CD4-positive, CD25-positive, alpha-beta regulatory T cell (primary cell): ENCODE results near the gene MYO18B. TPM values are rescaled to one million over a fixed set of nuclear protein-coding genes. Genes with fewer than 3 reads are reported as not detected.

ENCODE experiments used
- ATAC-seq, 2 donors: fragments of 150-1000 bp; cut with Tn5 transposase; one replicate each; pipeline ENCODE4 v1.10.0; 2021; ENCODE audit warnings: low read depth in 2 of 2, moderate number of reproducible peaks in 2 of 2, moderate library complexity in 1 of 2
- DNase-seq, 3 donors: peaks; one replicate each; pipeline versions ENCODE4 v3.0.0 to v3.0.0-alpha.2; 2012 to 2022; ENCODE audit warnings: mixed read lengths in 1 of 3
- H3K27ac ChIP-seq: one replicate; pipeline ENCODE4 v1.7.0; 2013; ENCODE audit warnings: mild to moderate bottlenecking, low read length; ENCODE audit not compliant: insufficient read depth, poor library complexity, severe bottlenecking
- H3K27me3 ChIP-seq: one replicate; pipeline ENCODE4 v1.7.0; 2013; ENCODE audit warnings: low read length; ENCODE audit not compliant: control insufficient read depth, insufficient read depth
- H3K36me3 ChIP-seq: one replicate; pipeline ENCODE4 v1.7.0; 2013; ENCODE audit warnings: mild to moderate bottlenecking, low read length, moderate library complexity; ENCODE audit not compliant: control insufficient read depth, insufficient read depth
- H3K4me1 ChIP-seq: 2 replicates; pipeline ENCODE4 v1.7.0; 2013; ENCODE audit warnings: mild to moderate bottlenecking, low read length; ENCODE audit not compliant: insufficient read depth, control insufficient read depth, poor library complexity, severe bottlenecking
- H3K4me3 ChIP-seq: one replicate; pipeline ENCODE4 v1.7.0; 2013; ENCODE audit warnings: low read depth, mild to moderate bottlenecking, low read length, moderate library complexity
- H3K9me3 ChIP-seq, 2 experiments: 1 replicate in 1 of 2; 2 replicates in 1 of 2; pipeline ENCODE4 v1.7.0; 2013; ENCODE audit warnings: low read length in 2 of 2, mild to moderate bottlenecking in 1 of 2, moderate library complexity in 1 of 2; ENCODE audit not compliant: control insufficient read depth in 2 of 2
- H3K27ac Mint-ChIP-seq, 3 donors: one replicate each; pipeline ENCODE4 v1.8.0; 2020 to 2022; ENCODE audit warnings: mild to moderate bottlenecking in 3 of 3, mixed read lengths in 3 of 3, moderate library complexity in 2 of 3
- H3K27me3 Mint-ChIP-seq: one replicate; pipeline ENCODE4 v1.8.0; 2022; ENCODE audit warnings: mild to moderate bottlenecking, mixed read lengths
- H3K36me3 Mint-ChIP-seq: one replicate; pipeline ENCODE4 v1.8.0; 2020; ENCODE audit warnings: mixed read lengths
- H3K4me1 Mint-ChIP-seq, 4 donors: one replicate each; pipeline ENCODE4 v1.8.0; 2020 to 2022; ENCODE audit warnings: mixed read lengths in 4 of 4, mild to moderate bottlenecking in 1 of 4
- H3K4me3 Mint-ChIP-seq, 4 donors: one replicate each; pipeline ENCODE4 v1.8.0; 2020 to 2022; ENCODE audit warnings: mild to moderate bottlenecking in 4 of 4, mixed read lengths in 4 of 4, moderate library complexity in 3 of 4
- H3K9me3 Mint-ChIP-seq, 7 donors: one replicate each; pipeline ENCODE4 v1.8.0; 2020 to 2022; ENCODE audit warnings: mixed read lengths in 7 of 7, mild to moderate bottlenecking in 3 of 7, moderate library complexity in 2 of 7
- polyA plus RNA-seq, 4 donors: library from polyadenylated mRNA; unstranded; fragments of 300-500 nt; fragmentation: Illumina TruSeq; gene quantifications; one replicate each; pipeline ENCODE4 v1.2.3, GENCODE V29; 2021
- total RNA-seq: library from RNA; stranded (reverse); gene quantifications from one replicate; pipeline ENCODE4 v1.2.3, GENCODE V29; 2022

MYO18B gene
- total and polyA plus RNA-seq, 5 donors from 2014 or later = 0.27 to 0.35 TPM; not detected in 3

DNA sequence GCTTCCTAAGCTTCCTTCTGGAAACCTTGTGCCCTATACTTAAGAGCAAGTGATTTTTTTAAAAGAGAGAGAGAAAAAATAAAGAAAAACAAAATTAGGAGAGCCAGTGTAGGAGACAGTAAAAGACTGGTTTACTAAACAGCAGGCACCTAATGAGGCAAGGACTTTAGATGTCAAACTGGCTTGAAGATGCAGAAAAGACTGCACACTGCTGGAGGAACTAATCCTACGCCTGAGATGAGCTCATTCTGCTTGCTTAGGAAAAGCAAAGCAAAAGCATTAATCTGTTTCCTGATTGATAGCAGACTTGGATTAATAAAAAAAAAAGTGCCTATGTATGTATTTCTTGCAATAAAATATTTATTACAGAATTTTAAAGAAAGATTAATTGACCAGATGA is 313.7 kb downstream of the MYO18B start:
- Mint-ChIP-seq H3K36me3 (no peaks in the 10 kb centered on the region), H3K9me3 (peaks cover 0 to 3% (median 0%) of the 10 kb centered on the region in 7 donors), H3K27me3 (peaks cover 14% of the 10 kb centered on the region), H3K4me1 (no peaks in the 10 kb centered on the region), H3K4me3 (no peak overlapping the region), H3K27ac (no peak overlapping the region)
- Histone ChIP-seq H3K4me1 (no peaks in the 10 kb centered on the region), H3K4me3 (no peak overlapping the region), H3K27me3 (peaks cover 4% of the 10 kb centered on the region), H3K36me3 (no peaks in the 10 kb centered on the region), H3K27ac (no peak overlapping the region), H3K9me3 (no peaks in the 10 kb centered on the region)
- ATAC-seq (no peak), DNase-seq (no peak)

DNA sequence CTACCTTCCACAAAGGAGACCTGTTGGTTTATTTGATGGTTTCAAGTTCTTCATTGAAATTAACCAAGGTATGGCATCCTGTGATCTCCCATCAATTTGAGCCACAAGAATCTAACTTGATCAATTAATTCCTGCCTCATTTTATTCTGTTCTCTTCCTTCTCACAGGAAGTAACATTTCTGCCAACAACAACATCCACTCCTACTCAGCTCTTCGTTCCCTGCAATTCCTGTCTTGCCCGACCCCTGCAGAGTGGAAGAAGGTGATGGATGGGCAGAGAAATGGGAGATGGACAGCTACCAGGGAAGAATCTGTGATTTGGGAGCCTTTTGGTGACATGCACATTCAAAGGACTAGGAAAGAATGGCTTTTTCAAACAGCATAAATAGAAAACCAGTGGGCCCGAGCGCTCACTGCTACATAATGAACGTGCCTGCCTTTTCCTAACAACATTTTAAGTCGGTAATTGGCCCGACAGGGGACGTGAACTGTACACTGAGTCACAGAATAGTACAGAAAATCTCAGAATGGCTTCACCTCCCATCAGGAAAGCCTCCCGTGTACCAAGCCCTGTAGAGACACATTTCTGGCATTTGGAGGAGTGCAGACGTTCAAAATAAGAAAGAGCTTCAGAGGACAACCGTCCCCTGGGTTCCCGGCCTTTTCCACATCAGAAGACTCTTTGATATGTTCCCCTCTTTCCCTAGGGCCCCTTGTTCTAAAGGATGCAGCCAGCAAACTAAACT is 314.6 kb downstream of the MYO18B start:
- no peaks in the 10 kb centered on the region for H3K9me3 ChIP-seq
- H3K27me3 ChIP-seq = peaks cover 4% of the 10 kb centered on the region
- peaks cover 0 to 3% (median 0%) of the 10 kb centered on the region in 7 donors for H3K9me3 Mint-ChIP-seq
- H3K4me3 Mint-ChIP-seq = no peak overlapping the region
- H3K4me1 Mint-ChIP-seq = no peaks in the 10 kb centered on the region
- no peak overlapping the region for H3K27ac ChIP-seq
- no peaks in the 10 kb centered on the region for H3K36me3 Mint-ChIP-seq
- H3K27ac Mint-ChIP-seq = no peak overlapping the region
- H3K4me3 ChIP-seq = no peak overlapping the region
- DNase-seq = no peak
- no peaks in the 10 kb centered on the region for H3K36me3 ChIP-seq
- peaks cover 15% of the 10 kb centered on the region for H3K27me3 Mint-ChIP-seq
- no peak for ATAC-seq
- no peaks in the 10 kb centered on the region for H3K4me1 ChIP-seq

DNA sequence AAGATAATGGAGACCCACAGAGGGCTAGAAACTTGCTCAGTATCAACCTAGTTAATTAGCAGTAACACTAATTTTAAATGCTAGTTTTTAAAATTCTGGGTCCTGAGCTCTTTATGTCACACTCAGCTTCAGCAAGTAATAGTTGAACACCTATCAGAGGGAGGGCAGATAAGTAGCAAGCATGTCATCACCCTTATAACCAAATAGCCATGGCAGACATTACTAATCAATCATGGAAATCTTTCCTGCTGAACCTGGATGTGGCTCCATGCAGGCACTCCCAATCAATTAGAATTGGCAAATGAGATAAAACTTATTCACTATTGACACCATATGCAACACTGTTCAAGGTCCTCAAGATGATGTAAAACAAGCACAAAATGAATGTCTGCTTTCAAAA is 315.7 kb downstream of the MYO18B start:
- H3K9me3 ChIP-seq = no peaks in the 10 kb centered on the region
- H3K4me1 ChIP-seq = no peaks in the 10 kb centered on the region
- H3K27ac Mint-ChIP-seq = no peak overlapping the region
- peaks cover 0 to 1% (median 0%) of the 10 kb centered on the region in 7 donors for H3K9me3 Mint-ChIP-seq
- H3K27me3 ChIP-seq = peaks cover 6% of the 10 kb centered on the region
- H3K4me3 Mint-ChIP-seq = no peak overlapping the region
- ATAC-seq (no peak), DNase-seq (no peak)
- peaks cover 15% of the 10 kb centered on the region for H3K27me3 Mint-ChIP-seq
- H3K4me3 ChIP-seq = no peak overlapping the region
- H3K36me3 ChIP-seq = no peaks in the 10 kb centered on the region
- H3K36me3 Mint-ChIP-seq = no peaks in the 10 kb centered on the region
- no peak overlapping the region for H3K27ac ChIP-seq
- H3K4me1 Mint-ChIP-seq = no peaks in the 10 kb centered on the region

DNA sequence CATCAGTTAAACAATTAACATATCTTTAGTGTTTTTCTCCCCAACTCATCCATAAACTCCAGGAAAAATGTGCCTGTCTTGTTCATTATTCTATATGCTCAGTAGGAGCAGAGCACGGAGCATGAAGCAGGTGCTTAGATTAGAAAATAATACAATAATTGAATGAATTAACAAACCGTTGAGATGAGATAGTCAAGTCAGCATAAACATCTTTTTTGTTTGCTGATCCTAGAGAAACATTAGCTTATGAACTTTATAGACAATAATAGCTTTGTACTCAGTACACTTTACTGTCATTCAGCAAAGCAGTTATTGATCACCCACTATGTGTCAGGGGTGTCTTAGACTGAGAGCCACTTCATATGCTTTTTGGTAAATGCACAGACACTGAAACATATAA is 322.1 kb downstream of the MYO18B start:
- no peak overlapping the region for H3K27ac Mint-ChIP-seq
- H3K9me3 ChIP-seq = no peaks in the 10 kb centered on the region
- ATAC-seq (no peak), DNase-seq (no peak)
- no peaks in the 10 kb centered on the region for H3K36me3 ChIP-seq
- H3K27me3 ChIP-seq = peaks cover 5% of the 10 kb centered on the region
- H3K36me3 Mint-ChIP-seq = no peaks in the 10 kb centered on the region
- H3K4me3 Mint-ChIP-seq = no peak overlapping the region
- peaks cover 0 to 5% (median 0%) of the 10 kb centered on the region in 7 donors for H3K9me3 Mint-ChIP-seq
- H3K4me3 ChIP-seq = no peak overlapping the region
- H3K27ac ChIP-seq = no peak overlapping the region
- no peaks in the 10 kb centered on the region for H3K4me1 ChIP-seq
- H3K4me1 Mint-ChIP-seq = no peaks in the 10 kb centered on the region
- H3K27me3 Mint-ChIP-seq = peaks cover 18% of the 10 kb centered on the region

DNA sequence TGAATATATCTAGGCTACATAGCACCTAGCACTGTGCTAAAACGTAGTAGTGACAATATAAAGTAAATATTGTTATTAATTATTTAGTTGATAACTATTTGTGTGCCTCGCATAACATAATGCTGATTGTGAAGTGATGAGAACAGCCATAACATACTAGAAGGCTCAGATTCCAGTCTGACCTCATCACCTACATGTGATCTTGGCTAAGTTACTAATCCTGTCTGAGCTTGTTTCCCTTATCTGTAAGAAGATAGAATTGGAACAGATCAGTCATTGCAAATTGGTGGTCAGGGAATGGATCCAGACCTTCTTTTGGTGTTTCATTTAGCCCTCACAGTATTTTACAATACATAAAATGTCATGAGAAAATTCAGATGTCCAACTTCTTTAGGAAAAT is 323.9 kb downstream of the MYO18B start:
- H3K4me3 Mint-ChIP-seq = no peak overlapping the region
- no peak for ATAC-seq
- no peak for DNase-seq
- Histone ChIP-seq H3K9me3 (no peaks in the 10 kb centered on the region), H3K27ac (no peak overlapping the region), H3K27me3 (peaks cover 8% of the 10 kb centered on the region), H3K4me3 (no peak overlapping the region), H3K4me1 (no peaks in the 10 kb centered on the region), H3K36me3 (no peaks in the 10 kb centered on the region)
- H3K4me1 Mint-ChIP-seq = no peaks in the 10 kb centered on the region
- peaks cover 0 to 7% (median 0%) of the 10 kb centered on the region in 7 donors for H3K9me3 Mint-ChIP-seq
- H3K27ac Mint-ChIP-seq = no peak overlapping the region
- no peaks in the 10 kb centered on the region for H3K36me3 Mint-ChIP-seq
- peaks cover 18% of the 10 kb centered on the region for H3K27me3 Mint-ChIP-seq

DNA sequence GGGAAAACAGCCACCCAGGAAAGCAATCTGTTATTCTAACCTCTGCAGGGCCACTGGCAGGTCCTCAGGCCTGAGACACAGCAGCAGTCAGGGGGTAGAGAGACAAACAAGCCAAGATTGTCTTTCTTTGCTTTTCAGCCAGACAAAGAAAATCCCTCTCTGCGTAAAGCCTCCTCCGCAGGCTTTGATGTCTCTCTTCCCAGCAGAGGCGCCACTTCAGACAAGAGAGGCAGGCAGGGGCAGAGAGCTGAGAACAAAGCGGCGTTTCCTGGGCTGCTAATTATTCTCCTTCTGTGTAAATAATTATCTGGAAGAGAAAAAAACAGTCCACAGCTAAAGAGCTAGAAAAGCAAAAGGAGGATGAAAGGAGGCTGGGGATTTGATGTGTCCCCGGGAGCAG is 324.5 kb downstream of the MYO18B start:
- H3K4me3 ChIP-seq = no peak overlapping the region
- no peak for ATAC-seq
- peaks cover 0 to 7% (median 0%) of the 10 kb centered on the region in 7 donors for H3K9me3 Mint-ChIP-seq
- H3K4me3 Mint-ChIP-seq = no peak overlapping the region
- H3K27me3 ChIP-seq = peaks cover 8% of the 10 kb centered on the region
- no peak for DNase-seq
- H3K36me3 ChIP-seq = no peaks in the 10 kb centered on the region
- H3K4me1 Mint-ChIP-seq = no peaks in the 10 kb centered on the region
- peaks cover 18% of the 10 kb centered on the region for H3K27me3 Mint-ChIP-seq
- H3K27ac Mint-ChIP-seq = no peak overlapping the region
- no peak overlapping the region for H3K27ac ChIP-seq
- H3K9me3 ChIP-seq = no peaks in the 10 kb centered on the region
- H3K36me3 Mint-ChIP-seq = no peaks in the 10 kb centered on the region
- H3K4me1 ChIP-seq = no peaks in the 10 kb centered on the region

DNA sequence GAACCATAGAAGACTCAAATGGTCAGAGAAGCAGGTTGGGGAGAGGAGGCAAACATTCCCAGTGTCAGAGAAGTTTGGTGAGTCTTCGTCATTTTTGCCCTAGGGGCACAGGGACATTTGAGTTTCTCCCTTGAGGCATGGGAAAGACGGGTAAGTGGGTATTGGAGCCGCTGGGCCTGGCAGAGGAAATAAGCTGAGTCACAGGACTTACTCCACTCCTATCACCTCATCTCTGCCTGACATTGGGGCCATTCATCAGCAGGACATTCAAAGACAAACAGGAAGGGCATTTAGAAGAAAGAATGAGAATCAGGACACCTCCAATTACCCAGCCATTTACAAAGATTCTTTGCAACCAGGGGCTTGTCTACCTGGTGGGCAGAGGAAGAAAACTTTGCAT is 326.6 kb downstream of the MYO18B start:
- Mint-ChIP-seq H3K4me1 (no peaks in the 10 kb centered on the region), H3K36me3 (no peaks in the 10 kb centered on the region), H3K27me3 (peaks cover 13% of the 10 kb centered on the region), H3K9me3 (peaks cover 0 to 7% (median 0%) of the 10 kb centered on the region in 7 donors), H3K27ac (no peak overlapping the region), H3K4me3 (no peak overlapping the region)
- no peak for DNase-seq
- Histone ChIP-seq H3K4me1 (no peaks in the 10 kb centered on the region), H3K27ac (no peak overlapping the region), H3K4me3 (no peak overlapping the region), H3K9me3 (no peaks in the 10 kb centered on the region), H3K36me3 (no peaks in the 10 kb centered on the region), H3K27me3 (peaks cover 5% of the 10 kb centered on the region)
- ATAC-seq = no peak

DNA sequence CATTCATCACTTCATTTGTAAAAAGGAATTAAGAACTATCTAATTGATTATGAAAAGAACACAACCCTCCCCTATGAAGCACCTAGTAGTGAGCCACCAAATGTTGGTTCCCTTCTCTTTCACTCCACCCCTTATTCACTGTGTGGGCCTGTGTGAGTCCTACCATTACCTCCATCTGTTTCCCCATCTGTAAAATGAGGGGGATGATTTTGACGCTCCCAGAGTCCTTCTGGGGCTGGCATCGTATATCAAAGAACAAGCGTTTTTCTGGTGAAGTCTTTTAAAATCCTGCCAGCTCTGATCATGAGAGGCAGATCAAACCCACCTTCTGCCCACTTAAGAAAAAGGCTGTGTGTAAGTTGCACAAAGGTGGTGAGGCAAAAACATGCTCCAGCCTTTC is 330.6 kb downstream of the MYO18B start:
- Histone ChIP-seq H3K9me3 (no peaks in the 10 kb centered on the region), H3K27me3 (peaks cover 4% of the 10 kb centered on the region), H3K27ac (no peak overlapping the region), H3K36me3 (no peaks in the 10 kb centered on the region), H3K4me1 (no peaks in the 10 kb centered on the region), H3K4me3 (no peak overlapping the region)
- no peak overlapping the region for H3K4me3 Mint-ChIP-seq
- H3K4me1 Mint-ChIP-seq = no peaks in the 10 kb centered on the region
- peaks cover 0 to 11% (median 0%) of the 10 kb centered on the region in 7 donors for H3K9me3 Mint-ChIP-seq
- H3K27ac Mint-ChIP-seq = no peak overlapping the region
- no peak for ATAC-seq
- H3K27me3 Mint-ChIP-seq = peaks cover 2% of the 10 kb centered on the region
- no peaks in the 10 kb centered on the region for H3K36me3 Mint-ChIP-seq
- DNase-seq = no peak
